Measurements from ENCODE around the gene FABP3. TPM values are rescaled to one million over a fixed set of nuclear protein-coding genes. Genes with fewer than 3 reads are reported as not detected.

Gene FABP3
- total RNA-seq, 2 donors from 2014 or later, result 3.0 to 3.4 TPM

DNA sequence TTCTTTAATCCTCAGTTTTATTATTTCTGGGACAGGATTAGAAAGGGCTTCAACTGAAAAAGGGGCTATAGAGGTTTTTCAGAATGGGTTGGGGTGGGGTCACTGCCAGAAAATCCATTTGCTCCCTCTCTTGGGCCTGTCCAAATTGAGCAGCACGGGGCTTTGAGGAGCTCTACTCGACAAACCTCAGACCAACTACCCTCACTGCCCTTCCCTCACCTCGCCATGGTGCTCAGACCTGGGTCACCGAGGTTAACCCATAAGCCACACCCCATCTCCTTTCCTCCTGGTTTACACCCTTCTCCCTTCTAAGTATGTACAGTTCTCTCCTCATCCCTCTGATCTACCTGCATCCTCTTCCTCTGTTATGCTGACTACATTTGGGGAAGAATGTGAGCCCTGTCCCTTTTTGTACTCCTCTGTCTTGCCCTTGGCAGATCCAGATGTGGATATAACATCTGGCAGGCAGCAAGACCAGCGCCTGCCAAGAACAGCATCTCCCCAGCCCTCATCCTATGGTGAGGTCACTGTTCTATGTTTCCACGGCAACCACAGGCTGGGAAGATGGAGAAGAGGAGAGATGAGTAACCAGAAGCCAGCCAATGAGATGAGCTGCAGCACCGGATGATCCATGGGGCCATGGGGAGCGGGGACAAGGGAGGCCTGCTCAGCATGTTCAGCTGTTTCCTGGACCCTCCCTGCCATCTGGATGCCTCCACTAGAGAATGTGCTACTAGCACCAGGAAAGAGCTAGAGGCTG lies 3.7 kb upstream of the FABP3 start:
- WGBS, 2 experiments (ENCODE audit: insufficient coverage in 1 of 2, insufficient read length in 1 of 2), result 64 to 81% methylated on average over 6 to 8 of the region's 8 CpGs
- H3K4me3 Mint-ChIP-seq, result no peak overlapping the region
- H3K36me3 Mint-ChIP-seq (ENCODE audit: low read depth), result no peaks in the 10 kb centered on the region
- peaks cover 8% of the 10 kb centered on the region for H3K27me3 Mint-ChIP-seq (ENCODE audit: insufficient read depth)
- H3K4me1 ChIP-seq (ENCODE audit: control insufficient read depth, insufficient read depth, low read length), result peaks cover 17% of the 10 kb centered on the region
- peak; percentile 82 for DNase-seq
- H3K4me3 ChIP-seq (ENCODE audit: low read length), result no peak overlapping the region
- H3K27ac ChIP-seq (ENCODE audit: low read depth, low read length), result peak overlapping the region; percentile 45
- peaks cover 29% of the 10 kb centered on the region for H3K4me1 Mint-ChIP-seq
- no peaks in the 10 kb centered on the region for H3K36me3 ChIP-seq (ENCODE audit: control insufficient read depth, insufficient read depth, low read length)
- H3K9me3 Mint-ChIP-seq, result no peaks in the 10 kb centered on the region
- TF ChIP-seq, protein P1, sequence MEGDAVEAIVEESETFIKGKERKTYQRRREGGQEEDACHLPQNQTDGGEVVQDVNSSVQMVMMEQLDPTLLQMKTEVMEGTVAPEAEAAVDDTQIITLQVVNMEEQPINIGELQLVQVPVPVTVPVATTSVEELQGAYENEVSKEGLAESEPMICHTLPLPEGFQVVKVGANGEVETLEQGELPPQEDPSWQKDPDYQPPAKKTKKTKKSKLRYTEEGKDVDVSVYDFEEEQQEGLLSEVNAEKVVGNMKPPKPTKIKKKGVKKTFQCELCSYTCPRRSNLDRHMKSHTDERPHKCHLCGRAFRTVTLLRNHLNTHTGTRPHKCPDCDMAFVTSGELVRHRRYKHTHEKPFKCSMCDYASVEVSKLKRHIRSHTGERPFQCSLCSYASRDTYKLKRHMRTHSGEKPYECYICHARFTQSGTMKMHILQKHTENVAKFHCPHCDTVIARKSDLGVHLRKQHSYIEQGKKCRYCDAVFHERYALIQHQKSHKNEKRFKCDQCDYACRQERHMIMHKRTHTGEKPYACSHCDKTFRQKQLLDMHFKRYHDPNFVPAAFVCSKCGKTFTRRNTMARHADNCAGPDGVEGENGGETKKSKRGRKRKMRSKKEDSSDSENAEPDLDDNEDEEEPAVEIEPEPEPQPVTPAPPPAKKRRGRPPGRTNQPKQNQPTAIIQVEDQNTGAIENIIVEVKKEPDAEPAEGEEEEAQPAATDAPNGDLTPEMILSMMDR (conservative IDR thresholded peaks at IDR 0.05), result no peak
- no peak overlapping the region for H3K9ac ChIP-seq (ENCODE audit: extremely low read depth, low read length, poor library complexity, severe bottlenecking)
- no peaks in the 10 kb centered on the region for H3K27me3 ChIP-seq (ENCODE audit: control insufficient read depth, insufficient read depth, low read length, poor library complexity, severe bottlenecking)
- no peaks in the 10 kb centered on the region for H3K9me3 ChIP-seq (ENCODE audit: control insufficient read depth, low read length)
- peak overlapping the region; percentile 81 for H3K27ac Mint-ChIP-seq

DNA sequence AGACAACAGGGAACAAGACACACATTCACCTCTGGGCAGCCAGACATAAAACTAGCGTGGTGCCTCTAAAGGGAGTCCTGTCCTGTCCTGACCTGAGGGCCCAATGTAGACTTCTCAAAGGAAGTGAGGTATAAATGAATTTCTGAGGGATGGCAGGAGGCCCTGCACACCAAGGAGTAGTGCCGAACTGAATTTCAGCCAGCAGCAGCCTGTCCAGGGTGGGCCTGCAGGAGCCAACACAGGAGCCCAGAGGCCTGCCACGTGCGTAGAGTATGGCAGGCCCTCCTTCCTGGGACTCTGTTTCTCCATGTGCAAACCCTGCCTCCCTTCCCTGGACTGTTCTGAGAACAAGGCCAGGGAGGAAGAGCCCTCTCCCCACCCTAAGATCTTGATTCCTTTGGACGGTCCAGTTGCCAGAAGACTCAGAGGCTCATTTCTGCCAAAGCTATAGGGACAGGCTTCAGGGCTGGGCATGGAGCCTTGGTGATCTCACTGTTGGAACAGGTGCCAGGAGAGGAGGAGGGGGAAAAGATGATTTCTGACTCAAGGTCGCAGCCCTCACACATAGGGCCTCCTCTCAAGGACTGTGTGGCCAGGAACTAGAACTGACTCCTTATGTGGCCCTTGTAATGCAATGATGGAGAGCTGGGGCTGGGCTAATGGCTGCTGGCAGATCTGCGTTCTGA lies 1.8 kb upstream of the FABP3 start:
- Histone ChIP-seq H3K9ac (ENCODE audit: extremely low read depth, low read length, poor library complexity, severe bottlenecking) (no peak overlapping the region), H3K36me3 (ENCODE audit: control insufficient read depth, insufficient read depth, low read length) (no peaks in the 10 kb centered on the region), H3K27ac (ENCODE audit: low read depth, low read length) (no peak overlapping the region), H3K27me3 (ENCODE audit: control insufficient read depth, insufficient read depth, low read length, poor library complexity, severe bottlenecking) (no peaks in the 10 kb centered on the region), H3K9me3 (ENCODE audit: control insufficient read depth, low read length) (no peaks in the 10 kb centered on the region), H3K4me3 (ENCODE audit: low read length) (no peak overlapping the region), H3K4me1 (ENCODE audit: control insufficient read depth, insufficient read depth, low read length) (peaks cover 24% of the 10 kb centered on the region)
- H3K36me3 Mint-ChIP-seq (ENCODE audit: low read depth), result no peaks in the 10 kb centered on the region
- no peak overlapping the region for H3K4me3 Mint-ChIP-seq
- H3K9me3 Mint-ChIP-seq, result no peaks in the 10 kb centered on the region
- no peak for DNase-seq
- H3K4me1 Mint-ChIP-seq, result peaks cover 42% of the 10 kb centered on the region
- peak overlapping the region; percentile 52 for H3K27ac Mint-ChIP-seq
- TF ChIP-seq, protein P1 (conservative IDR thresholded peaks at IDR 0.05), result no peak
- WGBS, 2 experiments (ENCODE audit: insufficient coverage in 1 of 2, insufficient read length in 1 of 2), result 94 to 96% methylated on average over 5 to 7 of the region's 7 CpGs
- H3K27me3 Mint-ChIP-seq (ENCODE audit: insufficient read depth), result peaks cover 8% of the 10 kb centered on the region

DNA sequence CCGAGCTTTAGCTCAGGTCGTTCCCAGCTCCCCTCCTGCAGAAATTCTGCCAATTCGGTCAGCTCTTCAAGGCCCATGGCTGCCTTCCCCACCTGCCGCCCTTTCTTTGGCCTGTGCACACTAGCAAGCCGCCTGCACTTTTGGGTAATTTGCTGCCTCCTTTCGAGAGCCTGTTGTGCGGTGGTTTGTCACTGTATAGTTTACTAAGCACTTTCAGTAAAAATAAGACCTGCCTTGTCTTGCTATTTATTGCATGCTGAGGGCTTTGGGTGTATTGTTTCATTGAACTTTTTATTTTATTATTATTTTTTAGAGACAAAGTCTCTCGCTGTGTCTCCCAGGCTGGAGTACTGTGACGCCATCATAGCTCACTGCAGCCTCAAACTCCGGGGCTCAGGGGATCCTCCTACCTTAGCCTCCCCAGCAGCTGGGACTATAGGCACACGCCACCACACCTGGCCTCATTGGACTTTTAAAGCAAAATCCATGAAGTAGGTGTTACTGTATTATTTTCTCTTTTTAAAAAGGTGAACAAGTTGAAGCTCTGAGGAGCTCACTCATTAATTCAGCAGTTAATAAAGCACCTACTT lies 1.1 kb upstream of the FABP3 start:
- H3K4me3 ChIP-seq (ENCODE audit: low read length), result peak overlapping the region; percentile 68
- Mint-ChIP-seq H3K4me1 (peaks cover 42% of the 10 kb centered on the region), H3K4me3 (peak overlapping the region; percentile 57)

More for the DNA sequence above, 1.1 kb upstream of the FABP3 start:
- Histone ChIP-seq H3K4me1 (ENCODE audit: control insufficient read depth, insufficient read depth, low read length) (peaks cover 24% of the 10 kb centered on the region), H3K27me3 (ENCODE audit: control insufficient read depth, insufficient read depth, low read length, poor library complexity, severe bottlenecking) (no peaks in the 10 kb centered on the region), H3K9ac (ENCODE audit: extremely low read depth, low read length, poor library complexity, severe bottlenecking) (peak overlapping the region; percentile 30), H3K27ac (ENCODE audit: low read depth, low read length) (peak overlapping the region; percentile 90), H3K36me3 (ENCODE audit: control insufficient read depth, insufficient read depth, low read length) (no peaks in the 10 kb centered on the region), H3K9me3 (ENCODE audit: control insufficient read depth, low read length) (no peaks in the 10 kb centered on the region)
- 47 to 51% methylated on average over 8 to 11 of the region's 11 CpGs for WGBS, 2 experiments (ENCODE audit: insufficient coverage in 1 of 2, insufficient read length in 1 of 2)
- Mint-ChIP-seq H3K27ac (peak overlapping the region; percentile 91), H3K36me3 (ENCODE audit: low read depth) (no peaks in the 10 kb centered on the region), H3K27me3 (ENCODE audit: insufficient read depth) (peaks cover 8% of the 10 kb centered on the region), H3K9me3 (no peaks in the 10 kb centered on the region)
- TF ChIP-seq, protein P1 (conservative IDR thresholded peaks at IDR 0.05), result no peak
- DNase-seq, result no peak

All from endodermal cell (in vitro differentiated cells).